ENCODE data around the gene ZNF714. TPM values are rescaled to one million over a fixed set of nuclear protein-coding genes. Genes with fewer than 3 reads are reported as not detected.

ZNF714 gene
- total and polyA plus RNA-seq, 4 experiments from 2014 or later = 3.4 to 14.7 (median 10.2) TPM

DNA sequence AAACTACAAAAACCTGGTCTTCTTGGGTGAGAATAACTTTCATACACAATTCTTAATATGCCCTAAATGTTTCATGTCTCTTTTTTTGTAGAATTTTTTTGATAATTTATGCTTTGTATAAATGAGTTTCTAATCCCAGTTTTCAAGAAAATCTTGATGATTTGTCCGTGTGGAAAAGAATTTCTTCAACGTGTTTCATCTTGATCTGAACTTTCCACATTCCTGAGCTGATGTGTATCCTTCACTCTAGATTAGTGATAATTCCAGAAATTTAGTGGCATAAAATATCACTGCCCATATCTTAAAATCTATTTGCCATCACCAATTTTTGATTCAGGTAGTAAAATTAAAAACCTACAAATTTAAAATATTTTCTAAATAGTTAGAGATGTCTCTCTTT is 84.4 kb downstream of the ZNF714 start:
- peaks cover 11% of the 10 kb centered on the region for H3K36me3 ChIP-seq (ENCODE audit: insufficient read depth, low read length)
- Mint-ChIP-seq H3K9me3 (peaks cover 0 to 8% (median 0%) of the 10 kb centered on the region in 8 donors), H3K4me1 (peaks cover 5 to 17% (median 12%) of the 10 kb centered on the region in 4 donors), H3K36me3 (peaks cover 44 to 59% of the 10 kb centered on the region in 2 donors), H3K27ac (no peak overlapping the region), H3K4me3 (no peak overlapping the region), H3K27me3 (no peaks in the 10 kb centered on the region)
- H3K4me1 ChIP-seq (ENCODE audit: insufficient read depth, low read length) = no peaks in the 10 kb centered on the region
- no peaks in the 10 kb centered on the region for H3K27me3 ChIP-seq (ENCODE audit: insufficient read depth, low read length)
- no peak overlapping the region for H3K27ac ChIP-seq (ENCODE audit: low read depth, low read length)
- ChIA-PET CTCF (ENCODE audit: partially characterized antibody) (no interaction called here), POLR2A (ENCODE audit: partially characterized antibody) (no interaction called here)
- no peak overlapping the region for H3K4me3 ChIP-seq (ENCODE audit: low read length in 2 of 2)
- no peak for DNase-seq
- intact Hi-C loops (cut with micrococcal nuclease) = no loop called here
- H3K9me3 ChIP-seq (ENCODE audit: control insufficient read depth in 1 of 2, low read length in 2 of 2) = no peaks in the 10 kb centered on the region

Other genes starting within 250 kb of the ZNF714 start
- 1 to 10 TPM; 6.5 to 7.6 TPM for gene ZNF85, start 159.0 kb upstream of the ZNF714 start, total RNA-seq
- gene ZNF85, start 159.0 kb upstream of the ZNF714 start, polyA plus RNA-seq = 10 to 100 TPM in 1 of 2 donors, 1 to 10 TPM in 1; 8.3 to 11.4 TPM
- gene ZNF430, start 61.5 kb upstream of the ZNF714 start, total RNA-seq = 10 to 100 TPM; 41.9 to 50.3 TPM
- 10 to 100 TPM; 45.0 to 57.5 TPM for gene ZNF430, start 61.5 kb upstream of the ZNF714 start, polyA plus RNA-seq
- 10 to 100 TPM; 32.1 to 34.4 TPM for gene ZNF431, start 59.8 kb downstream of the ZNF714 start, total RNA-seq
- 10 to 100 TPM in 1 of 2 donors, 1 to 10 TPM in 1; 9.1 to 10.7 TPM for gene ZNF431, start 59.8 kb downstream of the ZNF714 start, polyA plus RNA-seq
- gene ZNF708, start 247.2 kb downstream of the ZNF714 start, total RNA-seq = 10 to 100 TPM; 42.5 to 44.2 TPM
- gene ZNF708, start 247.2 kb downstream of the ZNF714 start, polyA plus RNA-seq = 10 to 100 TPM in 1 of 2 donors, 1 to 10 TPM in 1; 6.6 to 12.1 TPM